Suprapubic skin (tissue), 3 donors: ENCODE measurements around the gene GTF3C5.

Experiments
- CTCF ChIP-seq, 2 donors: fragments of 200-600 bp in 1 of 2; fragments of 450-650 bp in 1 of 2; sonication (generic) in 1 of 2; IDR thresholded peaks; one replicate each; pipeline ENCODE4 v1.5.1; 2016 to 2019; ENCODE audit warnings: antibody characterized with exemption in 2 of 2, mild to moderate bottlenecking in 1 of 2, moderate library complexity in 1 of 2
- POLR2A ChIP-seq, 2 donors: fragments of 450-650 bp; IDR thresholded peaks; one replicate each; pipeline ENCODE4 v1.6.1; 2017; ENCODE audit warnings: antibody characterized with exemption in 2 of 2, mild to moderate bottlenecking in 2 of 2, moderate library complexity in 2 of 2

- TF ChIP-seq CTCF (IDR thresholded peaks at IDR 0.05) = no peak
- no peak for TF ChIP-seq POLR2A (IDR thresholded peaks at IDR 0.05)
Measured at GRCh38 chr9:133008824-133009223, 22.0 kb upstream of the GTF3C5 start.
